Stimulated activated CD8-positive, alpha-beta memory T cell treated with anti-CD3 and anti-CD28 coated beads, Interleukin-7, amount 100 ng/mL, for 24 hours (primary cell): ENCODE results near the gene RAC3.

Experiments
- DNase-seq: peaks from one replicate; pipeline ENCODE4 v3.0.0-alpha.2; 2020; ENCODE audit warnings: low read depth

Gene RAC3

DNA sequence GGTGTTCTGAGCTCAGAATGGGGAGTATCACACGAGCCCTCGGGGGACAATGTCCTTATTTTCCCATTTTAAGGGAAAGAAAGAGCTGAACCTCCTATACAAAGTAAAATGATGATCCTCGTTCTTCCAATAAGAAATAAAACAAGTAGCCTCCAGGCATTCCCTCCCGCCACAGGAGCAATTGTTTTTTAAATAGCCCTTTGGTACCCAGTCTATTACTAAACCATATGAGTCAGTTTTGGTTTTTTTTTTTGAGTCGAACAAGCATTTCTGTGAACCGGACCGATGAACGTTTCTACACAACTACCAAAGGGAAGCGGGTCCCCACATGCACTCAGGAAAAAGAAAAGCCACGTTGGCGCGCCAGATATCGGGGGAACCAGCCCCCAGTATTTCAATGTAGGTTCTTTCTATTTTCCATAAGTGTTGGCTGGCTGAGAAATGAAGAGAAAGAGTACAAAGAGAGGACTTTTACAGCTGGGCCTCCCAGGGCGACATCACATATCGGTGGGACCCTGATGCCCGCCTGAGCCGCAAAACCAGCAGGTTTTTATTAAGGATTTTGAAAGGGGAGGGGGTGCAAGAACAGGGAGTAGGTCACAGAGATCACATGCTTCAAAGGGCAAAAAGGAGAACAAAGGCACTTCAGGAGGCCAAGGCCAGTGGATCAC lies 9.8 kb downstream of the RAC3 start:
- no peak for DNase-seq

DNA sequence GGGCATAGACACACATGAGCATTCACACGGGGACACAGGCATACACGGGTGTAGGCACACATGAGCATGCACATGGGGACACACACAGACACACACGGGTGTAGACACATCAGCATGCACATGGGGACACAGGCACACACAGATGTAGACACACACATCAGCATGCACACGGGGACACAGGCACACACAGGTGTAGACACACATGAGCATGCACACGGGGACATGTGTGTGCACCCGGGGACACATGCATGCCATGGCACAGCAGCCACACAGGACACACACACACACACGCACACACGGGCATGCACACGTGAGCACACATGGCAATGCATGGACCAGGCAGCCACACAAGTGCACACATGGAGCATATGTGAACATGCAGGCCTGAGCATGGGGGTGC lies 11.2 kb downstream of the RAC3 start:
- DNase-seq = no peak

DNA sequence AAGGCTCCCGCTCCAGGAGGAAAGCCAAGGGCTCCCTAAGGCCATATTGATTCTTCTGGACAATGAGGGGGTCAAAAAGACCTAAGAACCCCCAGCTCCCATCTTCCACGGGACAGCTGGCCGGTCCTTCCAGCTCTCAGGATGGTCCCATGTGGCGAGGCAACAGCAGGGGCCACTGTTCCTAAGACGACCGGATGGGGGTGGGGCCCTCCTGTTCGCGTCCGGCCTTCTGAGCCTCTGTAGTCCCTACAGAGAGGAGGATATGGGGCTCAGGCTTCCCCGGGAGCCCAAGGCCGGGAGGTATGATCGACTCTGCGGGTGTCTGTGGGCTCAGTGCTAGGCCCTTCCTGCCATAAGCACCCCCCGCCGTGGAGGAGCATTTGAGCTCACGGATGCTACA lies 12.0 kb downstream of the RAC3 start:
- DNase-seq = no peak

DNA sequence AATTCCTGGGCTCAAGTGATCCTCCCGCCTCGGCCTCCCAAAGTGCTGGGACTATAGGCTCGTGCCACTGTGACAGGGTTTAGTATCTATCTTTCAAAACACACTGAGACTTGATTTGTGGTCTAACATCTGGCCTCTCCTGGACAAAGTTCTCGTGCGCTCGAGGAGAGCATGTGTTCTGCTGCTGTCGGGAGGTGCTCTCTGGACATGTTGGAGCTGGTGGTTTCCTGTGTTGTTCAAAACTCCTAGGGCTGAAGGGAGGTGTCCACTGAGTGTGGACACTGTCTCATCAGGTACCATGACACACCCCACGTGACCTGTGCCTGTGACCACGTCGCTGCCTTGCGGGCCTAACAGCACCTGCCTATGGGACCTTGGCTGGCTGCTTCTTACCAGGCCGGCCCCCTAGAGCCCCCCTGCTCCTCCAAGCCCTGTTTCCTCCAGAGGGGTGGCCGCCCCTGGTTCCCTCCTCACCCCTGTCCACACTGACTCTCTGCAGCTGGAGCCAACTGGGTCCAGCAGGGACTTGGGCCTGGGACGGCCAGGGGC lies 14.5 kb downstream of the RAC3 start:
- DNase-seq = no peak

DNA sequence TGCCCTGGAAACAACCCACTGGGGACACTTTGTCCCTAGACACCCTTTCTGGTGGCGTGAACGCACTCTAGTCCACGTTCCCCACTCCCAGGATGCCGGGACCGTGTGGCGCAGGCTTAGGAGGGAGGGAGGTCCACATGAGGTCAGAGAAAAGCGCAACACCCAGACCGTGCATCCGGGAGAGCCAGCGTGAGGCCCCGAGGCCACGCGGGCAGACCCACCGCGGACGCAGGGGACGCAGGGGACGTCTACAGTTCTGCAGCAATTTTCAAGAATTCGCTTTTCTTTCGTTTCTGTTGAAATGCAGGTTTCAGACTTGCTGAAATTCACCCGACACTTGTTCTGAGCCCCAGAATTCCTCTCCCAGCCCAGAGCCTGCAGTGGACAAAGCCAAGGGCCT lies 15.4 kb downstream of the RAC3 start:
- no peak for DNase-seq

DNA sequence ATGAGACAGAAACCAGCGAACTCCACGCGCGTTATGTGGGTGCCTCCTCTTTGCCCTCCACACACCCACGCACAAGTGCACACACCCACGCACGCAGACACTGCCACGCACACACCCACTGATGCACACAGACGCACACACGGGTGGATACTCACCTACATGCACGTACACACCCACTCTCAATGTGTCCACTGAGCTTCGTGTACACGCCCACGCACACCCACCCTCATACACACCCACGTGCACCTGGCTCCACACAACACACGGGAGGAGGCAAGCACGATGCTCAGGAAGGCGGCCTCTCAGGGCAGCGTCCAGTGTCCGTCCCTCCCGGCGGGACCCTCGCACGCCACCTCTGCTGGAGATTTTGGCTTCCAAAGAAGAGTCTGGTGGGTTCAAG lies 15.9 kb downstream of the RAC3 start:
- no peak for DNase-seq

DNA sequence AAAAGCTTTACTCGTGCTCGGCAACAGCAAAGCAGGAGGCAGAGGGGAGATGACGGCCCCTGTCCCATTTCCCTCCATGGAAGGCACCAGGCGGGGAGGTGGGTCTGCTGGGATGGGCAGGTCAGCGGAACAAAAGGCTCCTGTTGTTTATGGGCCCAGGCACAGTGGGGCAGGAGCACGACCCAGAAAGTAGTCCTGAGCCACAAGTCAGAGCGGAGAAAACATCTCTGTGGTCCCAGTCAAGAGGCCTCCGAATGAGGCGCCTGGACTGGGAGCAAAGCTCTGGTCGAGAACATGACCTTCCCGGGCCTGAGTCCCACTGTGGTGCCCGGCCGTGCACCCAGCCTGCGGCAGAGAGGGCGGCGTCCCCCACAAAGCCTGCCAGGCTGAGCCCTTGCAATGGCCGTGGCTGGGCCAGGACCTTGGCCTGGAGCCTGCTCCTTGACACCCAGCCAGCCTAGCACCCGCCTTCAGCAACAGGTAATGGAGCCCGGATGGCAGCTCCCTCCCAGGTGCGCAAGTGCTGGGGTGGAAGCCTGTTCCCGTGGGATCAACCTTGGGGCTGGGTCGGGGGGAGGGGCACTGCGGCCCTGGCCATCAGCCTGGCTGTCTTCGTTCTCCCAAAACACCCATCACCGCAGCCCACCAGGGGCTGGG lies 16.6 kb downstream of the RAC3 start:
- DNase-seq = no peak

DNA sequence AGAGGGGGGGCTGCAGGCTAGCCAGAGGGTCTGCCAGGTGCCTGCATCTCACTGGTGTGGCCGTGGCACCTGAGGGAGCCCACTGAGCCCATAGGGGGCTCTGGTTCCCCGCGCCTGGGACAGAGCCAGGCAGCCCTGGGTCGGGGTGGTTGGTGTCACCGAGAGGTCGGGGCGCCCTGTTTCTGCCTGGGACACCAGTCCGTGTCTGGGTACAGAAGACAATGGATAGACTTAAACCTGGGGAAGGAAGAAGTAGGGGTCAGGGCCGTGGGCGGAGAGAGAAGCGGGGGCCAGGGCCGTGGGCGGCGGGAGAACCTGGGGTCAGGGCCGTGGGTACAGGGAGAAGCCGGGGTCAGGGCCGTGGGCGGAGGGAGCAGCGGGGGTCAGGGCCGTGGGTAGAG lies 17.1 kb downstream of the RAC3 start:
- no peak for DNase-seq

DNA sequence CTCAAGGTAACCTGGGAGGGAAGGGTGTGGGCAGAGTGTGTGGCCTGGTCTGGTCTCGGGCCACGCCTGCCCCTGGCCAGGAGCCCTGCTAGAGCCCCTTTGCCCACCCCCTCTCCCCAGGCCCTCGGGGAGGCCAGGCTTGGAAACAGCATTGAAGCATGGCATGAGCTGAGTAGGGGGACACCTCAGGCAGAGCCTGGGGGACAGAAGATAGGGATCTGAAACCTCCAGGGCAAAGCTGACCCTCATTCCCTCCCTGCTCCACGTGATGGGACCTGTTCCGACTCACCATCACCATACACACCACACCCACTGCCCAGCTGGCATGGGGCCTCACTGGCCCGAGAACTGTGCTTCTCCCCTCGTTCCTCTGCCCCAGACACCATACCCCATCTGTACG lies 17.6 kb downstream of the RAC3 start:
- no peak for DNase-seq

DNA sequence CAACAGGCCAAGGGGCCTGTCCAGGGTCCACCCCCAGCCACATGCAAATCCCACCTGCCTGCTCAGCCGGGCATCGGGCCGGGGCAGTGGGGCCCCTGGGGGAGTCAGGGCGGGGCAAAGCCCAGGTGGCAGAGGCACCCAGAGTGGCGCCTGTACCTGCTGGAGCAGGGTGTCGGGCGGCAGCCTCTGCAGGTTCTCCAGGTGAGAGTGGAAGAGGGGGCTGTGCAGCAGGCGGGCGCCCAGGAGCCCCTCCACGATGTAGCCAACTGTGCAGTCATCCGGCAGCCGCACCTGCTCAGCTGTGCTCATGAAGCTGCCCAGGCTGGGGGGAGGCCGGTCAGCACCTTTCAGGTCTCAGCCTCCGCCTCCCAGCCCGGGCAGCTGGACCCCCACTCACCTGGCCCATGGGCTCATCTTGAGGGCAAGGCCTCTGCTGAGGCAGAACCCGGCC lies 18.1 kb downstream of the RAC3 start:
- DNase-seq = no peak

DNA sequence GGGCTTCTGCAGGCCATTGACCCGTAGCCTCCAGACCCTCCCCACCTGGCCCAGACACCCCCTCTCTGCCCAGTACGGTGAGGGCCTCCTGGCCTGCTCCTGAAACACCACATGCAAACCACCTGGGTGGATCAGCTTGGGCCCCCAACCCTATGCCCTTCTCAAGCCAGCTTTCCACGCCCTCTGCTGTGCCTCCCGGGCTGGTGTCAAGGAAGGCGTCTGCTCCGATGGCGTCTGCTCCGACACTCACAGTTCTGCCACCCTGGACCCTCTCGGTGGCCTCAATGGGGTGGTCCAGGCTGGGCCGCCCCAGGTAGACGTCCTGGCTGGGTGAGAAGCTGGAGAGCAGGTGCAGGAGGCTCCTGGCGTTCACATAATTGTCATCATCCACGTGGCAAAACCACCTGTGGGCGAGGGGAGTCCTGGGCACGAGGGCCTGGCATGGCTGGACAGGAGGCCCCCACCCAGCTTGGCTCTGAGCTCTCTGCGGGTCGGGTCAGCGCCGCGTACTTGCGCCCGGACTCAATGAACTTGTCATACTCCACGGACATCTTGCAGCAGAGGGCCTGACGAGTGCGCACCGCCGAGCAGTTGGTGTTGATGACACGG lies 18.8 kb downstream of the RAC3 start:
- DNase-seq = no peak

DNA sequence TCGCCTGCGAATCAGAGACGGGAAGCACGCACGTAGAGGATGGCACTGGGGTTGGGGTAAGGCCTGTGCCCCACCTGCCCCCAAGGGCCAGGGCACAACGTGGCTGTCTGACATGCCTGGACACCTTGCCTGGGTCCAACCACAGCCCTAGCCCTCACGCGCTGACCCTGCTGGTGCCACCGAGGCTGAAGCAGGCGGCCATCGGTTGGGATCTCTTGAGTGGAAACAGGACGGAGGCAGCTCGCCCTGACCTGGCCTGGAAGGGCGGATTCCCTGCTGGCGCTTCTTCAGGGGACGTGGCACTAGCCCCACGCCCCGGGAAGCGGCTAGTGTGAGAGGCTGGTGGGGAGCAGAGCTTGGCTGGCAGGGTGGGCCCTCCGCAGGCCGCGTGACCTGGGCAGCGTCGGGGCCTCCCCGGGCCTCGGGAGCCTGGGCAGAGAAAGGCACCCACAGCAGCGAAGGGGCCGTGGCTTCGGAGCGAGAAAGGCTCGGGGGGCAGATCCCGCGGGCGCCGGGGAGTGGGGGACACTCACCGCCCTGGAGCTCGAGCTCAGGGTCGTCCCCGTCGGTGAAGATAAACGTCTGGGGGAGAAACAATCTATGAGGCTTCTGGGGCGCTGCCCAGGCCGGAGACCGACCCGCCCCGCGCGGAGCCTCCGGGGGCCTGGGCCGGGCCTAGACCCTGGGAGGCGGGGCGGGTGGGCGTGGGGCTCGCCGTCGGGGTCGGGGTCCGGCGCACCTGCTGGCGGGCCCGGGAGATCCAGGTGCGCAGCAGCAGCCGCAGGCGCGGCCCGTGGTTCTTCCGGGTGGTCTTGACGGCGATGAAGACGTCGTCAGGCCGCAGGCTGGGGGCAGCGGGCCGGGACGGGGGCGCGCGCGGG lies 19.5 kb downstream of the RAC3 start:
- no peak for DNase-seq

DNA sequence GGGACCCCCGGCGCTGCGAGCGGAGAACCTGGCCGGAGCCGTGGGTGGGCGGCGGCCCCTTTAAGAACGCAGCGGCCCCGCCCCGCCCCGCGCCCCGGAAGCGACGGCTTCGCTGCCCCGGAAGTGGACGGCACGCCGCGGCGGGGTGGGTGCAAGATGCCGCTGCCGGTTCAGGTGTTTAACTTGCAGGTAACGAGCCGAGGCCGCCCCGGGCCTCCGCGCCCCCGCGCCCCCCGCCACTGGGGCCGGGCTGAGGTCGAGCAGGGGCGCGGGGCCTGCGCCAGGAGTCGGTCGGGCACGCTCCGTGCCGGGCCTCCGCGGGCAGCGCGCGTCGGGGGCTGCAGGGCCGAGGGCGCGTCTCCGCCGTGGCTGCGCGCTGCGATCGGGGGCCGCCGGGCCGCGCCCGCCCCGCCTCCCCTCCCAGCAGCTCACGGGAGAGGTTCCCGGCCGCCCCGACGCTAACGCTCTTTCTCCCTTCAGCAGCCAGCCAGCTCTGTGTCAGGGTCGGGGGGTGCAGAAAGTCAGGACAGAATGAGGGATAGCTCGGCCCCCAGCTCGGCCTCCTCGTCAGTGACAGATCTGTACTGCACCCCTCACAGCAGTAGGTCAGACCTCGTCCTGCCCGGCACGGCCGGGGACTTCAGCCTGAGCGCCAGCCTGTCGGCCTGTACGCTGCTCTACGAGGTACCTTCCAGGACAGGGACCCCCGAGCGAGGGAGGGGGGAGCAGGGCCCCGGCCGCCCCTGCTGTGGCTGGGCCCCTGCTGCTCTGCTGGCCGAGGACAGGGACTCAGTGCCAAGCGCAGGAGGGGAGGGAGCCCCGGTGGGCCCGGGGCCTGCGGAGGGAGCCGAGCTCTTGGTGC lies 20.5 kb downstream of the RAC3 start, which contains the start of the genes GPS1 and RFNG:
GPS1 (plus strand) TSS at position 123 of the 862 bp plus-strand sequence; CDS start at position 157, 34 bp downstream.
RFNG (minus strand) TSS at position 36 of the 862 bp plus-strand sequence. CDS start 45 bp downstream, outside the sequence.
- DNase-seq = peak; percentile 73

DNA sequence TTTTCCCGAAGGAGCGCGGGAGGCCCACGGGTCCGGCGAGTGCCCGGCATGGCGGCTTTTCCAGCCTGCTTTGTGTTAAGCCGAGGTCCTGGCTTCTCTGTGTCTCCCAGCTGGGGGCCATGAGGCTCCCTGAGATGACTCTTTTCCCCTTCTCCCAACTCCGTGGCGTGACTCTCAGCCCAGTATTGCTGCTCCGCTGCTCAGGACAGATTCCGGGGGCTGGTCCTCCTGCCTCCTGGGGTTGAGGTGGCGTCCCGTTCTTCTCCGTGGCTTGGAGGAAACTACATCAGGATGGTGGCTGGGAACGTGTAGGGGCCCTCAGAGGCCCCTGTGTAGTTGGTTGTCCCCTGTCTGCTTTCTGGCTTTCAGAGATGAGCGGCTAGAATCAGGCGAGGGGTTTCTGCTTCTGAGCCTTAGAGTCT lies 21.2 kb downstream of the RAC3 start:
- DNase-seq = no peak

DNA sequence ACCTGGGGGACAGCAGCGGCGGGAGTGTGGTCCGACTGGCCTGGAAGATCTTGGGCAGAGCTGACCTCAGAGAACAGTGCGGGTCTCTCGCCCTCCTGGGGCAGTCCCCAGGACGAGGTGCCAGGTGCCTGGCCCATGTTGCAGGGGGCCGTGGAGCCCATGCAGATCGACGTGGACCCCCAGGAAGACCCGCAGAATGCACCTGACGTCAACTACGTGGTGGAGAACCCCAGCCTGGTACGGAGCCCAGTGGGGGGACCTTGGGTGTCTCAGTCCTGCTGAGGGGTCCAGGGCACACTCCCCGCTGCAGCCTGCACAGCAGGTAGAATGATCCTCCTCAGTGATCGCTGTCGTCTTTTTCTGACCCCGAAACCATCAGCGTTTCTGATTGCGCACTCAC lies 21.7 kb downstream of the RAC3 start:
- DNase-seq = no peak

DNA sequence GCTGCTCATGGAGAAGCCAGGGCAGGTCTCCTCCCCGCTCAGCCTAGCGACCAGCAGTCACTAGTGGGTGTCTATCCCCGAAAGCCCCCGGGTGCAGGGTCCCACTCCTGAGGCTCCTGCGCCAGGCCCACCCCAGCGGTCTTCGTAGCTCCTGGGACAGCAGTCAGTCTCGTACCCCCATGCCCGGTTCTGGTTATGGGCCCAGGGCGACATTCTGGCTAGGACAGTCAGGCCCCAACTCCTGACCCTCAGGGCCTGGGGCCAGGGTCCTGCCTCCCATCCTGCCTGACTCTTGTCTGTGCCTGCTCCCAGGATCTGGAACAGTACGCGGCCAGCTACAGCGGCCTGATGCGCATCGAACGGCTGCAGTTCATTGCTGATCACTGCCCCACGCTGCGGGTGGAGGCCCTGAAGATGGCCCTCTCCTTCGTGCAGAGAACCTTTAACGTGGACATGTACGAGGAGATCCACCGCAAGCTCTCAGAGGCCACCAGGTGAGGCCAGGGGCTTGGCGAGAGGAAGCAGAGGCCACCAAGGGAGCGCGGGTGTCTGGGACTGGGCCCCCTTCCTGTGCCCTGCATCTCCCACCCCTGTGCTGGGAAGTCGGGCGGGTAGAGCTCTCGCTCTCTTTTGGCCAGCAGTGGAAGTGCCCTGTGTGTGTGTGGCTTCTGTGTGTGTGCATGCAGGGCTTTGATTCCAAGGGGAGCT lies 22.2 kb downstream of the RAC3 start:
- no peak for DNase-seq

DNA sequence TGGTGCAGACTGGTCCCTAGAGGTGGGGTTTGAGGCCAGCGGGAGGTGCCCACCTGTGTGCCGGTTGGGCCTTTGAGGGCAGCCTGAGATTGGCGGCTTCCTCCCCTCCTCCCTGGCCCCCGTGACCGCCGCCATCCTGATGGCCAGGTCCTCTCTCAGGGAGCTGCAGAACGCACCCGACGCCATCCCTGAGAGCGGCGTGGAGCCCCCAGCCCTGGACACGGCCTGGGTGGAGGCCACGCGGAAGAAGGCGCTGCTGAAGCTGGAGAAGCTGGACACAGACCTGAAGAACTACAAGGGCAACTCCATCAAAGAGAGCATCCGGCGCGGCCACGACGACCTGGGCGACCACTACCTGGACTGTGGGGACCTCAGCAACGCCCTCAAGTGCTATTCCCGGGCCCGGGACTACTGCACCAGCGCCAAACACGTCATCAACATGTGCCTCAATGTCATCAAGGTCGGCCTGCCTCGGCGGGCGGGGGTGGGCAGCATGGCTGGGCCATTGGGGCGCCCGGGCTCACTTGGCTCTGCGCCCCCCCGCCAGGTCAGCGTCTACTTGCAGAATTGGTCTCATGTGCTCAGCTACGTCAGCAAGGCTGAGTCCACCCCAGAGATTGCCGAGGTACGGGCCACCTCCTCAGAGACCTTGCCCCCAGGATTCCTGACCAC lies 23.0 kb downstream of the RAC3 start:
- DNase-seq = no peak

DNA sequence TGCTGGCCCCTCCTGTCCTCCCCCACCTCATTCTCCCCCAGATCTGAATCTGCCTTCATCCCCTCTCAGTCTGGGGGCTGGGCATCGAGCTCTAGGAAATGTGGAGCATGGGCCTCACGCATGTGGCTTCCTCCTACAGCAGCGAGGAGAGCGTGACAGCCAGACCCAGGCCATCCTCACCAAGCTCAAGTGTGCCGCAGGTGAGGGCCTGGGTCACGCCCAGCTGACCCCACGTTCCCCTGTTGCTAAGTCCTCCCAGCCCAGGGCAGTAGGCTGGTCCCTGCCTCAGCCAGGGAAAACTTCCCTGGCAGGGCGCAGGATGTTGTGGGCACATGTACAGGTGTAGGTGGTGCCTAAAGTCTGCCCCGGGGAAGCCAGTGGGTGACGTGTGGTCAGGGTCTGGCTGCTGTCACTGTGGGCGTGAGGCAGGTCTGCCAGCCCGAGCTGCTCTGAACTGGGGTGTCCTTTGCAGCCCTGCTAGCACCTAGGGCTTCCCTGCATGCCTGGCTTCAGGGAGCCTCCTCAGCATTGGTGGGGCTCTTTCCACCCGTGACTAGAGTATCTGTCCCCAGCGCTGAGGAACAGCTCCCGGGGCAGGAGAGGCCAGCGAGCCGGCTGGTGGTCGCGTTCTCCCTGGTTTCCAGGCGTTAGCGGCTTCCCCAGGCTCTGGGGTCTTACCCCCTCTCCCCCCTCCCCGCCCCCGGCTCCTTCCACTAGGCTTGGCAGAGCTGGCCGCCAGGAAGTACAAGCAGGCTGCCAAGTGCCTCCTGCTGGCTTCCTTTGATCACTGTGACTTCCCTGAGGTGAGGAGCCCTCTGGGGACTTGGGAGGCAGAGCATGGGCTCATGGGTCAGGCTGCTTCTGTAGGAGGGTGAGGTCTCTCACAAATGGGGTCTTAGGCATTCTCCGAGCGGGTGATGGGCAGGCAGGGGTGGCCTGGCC lies 23.8 kb downstream of the RAC3 start:
- DNase-seq = no peak
